HepG2 (cell line): Measurements from ENCODE around the gene EXOC3.

Experiments used
- CREB1 ChIP-seq, 2 experiments: fragments of 450-650 bp in 1 of 2; IDR thresholded peaks; 2 replicates each; pipeline ENCODE4 v1.6.1; 2016 to 2017; ENCODE audit warnings: control low read depth in 1 of 2, mild to moderate bottlenecking in 1 of 2, missing compliant biosample characterization in 1 of 2, missing genetic modification characterization in 1 of 2
- ZBTB43 ChIP-seq: sonication (generic); formaldehyde crosslinking; conservative IDR thresholded peaks from 2 replicates; pipeline ENCODE4 v1.4.0; 2020; ENCODE audit warnings: missing genetic modification reagents
- ZNF780A ChIP-seq: sonication (generic); formaldehyde crosslinking; IDR thresholded peaks from 2 replicates; pipeline ENCODE4 v1.8.0; 2022; ENCODE audit warnings: mild to moderate bottlenecking, missing genetic modification reagents, moderate library complexity
- TF ChIP-seq, protein P1 (sequence below): sonication (generic); formaldehyde crosslinking; IDR thresholded peaks from 2 replicates; pipeline ENCODE4 v1.5.0; 2020; ENCODE audit warnings: mild to moderate bottlenecking, missing genetic modification reagents, moderate library complexity

- TF ChIP-seq CREB1 (IDR thresholded peaks at IDR 0.05) (no peak), CREB1 (CRISPR knock-in tag; IDR thresholded peaks at IDR 0.05) (no peak), ZBTB43 (CRISPR knock-in tag) (no peak), ZNF780A (no peak)
- TF ChIP-seq, protein P1, sequence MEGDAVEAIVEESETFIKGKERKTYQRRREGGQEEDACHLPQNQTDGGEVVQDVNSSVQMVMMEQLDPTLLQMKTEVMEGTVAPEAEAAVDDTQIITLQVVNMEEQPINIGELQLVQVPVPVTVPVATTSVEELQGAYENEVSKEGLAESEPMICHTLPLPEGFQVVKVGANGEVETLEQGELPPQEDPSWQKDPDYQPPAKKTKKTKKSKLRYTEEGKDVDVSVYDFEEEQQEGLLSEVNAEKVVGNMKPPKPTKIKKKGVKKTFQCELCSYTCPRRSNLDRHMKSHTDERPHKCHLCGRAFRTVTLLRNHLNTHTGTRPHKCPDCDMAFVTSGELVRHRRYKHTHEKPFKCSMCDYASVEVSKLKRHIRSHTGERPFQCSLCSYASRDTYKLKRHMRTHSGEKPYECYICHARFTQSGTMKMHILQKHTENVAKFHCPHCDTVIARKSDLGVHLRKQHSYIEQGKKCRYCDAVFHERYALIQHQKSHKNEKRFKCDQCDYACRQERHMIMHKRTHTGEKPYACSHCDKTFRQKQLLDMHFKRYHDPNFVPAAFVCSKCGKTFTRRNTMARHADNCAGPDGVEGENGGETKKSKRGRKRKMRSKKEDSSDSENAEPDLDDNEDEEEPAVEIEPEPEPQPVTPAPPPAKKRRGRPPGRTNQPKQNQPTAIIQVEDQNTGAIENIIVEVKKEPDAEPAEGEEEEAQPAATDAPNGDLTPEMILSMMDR (CRISPR knock-in tag): no peak
Measured at GRCh38 chr5:453725-454481, 10.9 kb downstream of the EXOC3 start.
